Dedifferentiated amniotic fluid mesenchymal stem cell (primary cell): ENCODE results near the gene AMT.

Experiments
- DNase-seq: peaks from one replicate; pipeline ENCODE4 v3.0.0-alpha.2; 2016; ENCODE audit errors: extremely low spot score

The AMT gene

DNA sequence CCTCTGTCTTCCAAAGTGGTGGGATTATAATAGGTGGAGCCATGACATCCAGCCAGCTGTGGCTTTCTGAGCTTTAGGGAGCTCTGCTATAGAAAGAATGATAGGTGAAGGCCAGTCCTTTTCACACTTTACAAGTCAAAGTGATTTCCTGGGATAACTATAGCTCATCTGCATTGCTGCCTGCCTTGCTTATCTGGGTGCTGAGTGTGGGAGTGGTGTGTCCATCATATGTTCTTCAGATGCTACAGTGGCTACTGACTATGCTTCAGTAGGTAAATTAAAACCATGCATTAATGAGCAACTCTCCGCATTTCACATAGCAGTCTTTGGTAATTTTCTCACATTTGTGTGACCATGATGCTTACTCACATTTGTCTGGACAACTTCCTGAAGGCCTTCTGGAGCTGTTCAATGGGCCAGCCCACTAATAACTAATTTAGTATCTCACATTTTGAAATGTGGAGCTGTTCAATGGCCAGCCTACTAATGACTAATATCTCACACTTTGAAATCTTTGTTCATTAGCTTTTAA is 33.9 kb downstream of the AMT start:
- DNase-seq = no peak

DNA sequence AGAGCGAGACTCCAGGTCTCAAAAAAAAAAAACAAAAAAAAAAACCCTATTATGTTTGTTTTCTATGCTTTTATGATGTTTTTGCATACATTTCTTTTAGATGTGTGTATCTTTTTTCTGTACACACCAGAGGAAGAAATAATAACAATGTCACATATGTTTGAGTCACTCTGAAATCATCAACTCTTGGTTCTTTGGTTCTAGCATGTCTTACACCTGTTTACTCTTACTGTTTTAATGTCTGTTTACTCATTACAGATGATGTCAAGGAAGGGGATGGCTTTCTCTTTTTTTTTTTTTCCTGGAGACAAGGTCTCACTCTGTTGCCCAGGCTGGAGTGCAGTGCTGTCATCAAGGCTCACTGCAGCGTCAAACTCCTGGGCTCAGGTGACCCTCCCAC is 34.6 kb downstream of the AMT start:
- no peak for DNase-seq

DNA sequence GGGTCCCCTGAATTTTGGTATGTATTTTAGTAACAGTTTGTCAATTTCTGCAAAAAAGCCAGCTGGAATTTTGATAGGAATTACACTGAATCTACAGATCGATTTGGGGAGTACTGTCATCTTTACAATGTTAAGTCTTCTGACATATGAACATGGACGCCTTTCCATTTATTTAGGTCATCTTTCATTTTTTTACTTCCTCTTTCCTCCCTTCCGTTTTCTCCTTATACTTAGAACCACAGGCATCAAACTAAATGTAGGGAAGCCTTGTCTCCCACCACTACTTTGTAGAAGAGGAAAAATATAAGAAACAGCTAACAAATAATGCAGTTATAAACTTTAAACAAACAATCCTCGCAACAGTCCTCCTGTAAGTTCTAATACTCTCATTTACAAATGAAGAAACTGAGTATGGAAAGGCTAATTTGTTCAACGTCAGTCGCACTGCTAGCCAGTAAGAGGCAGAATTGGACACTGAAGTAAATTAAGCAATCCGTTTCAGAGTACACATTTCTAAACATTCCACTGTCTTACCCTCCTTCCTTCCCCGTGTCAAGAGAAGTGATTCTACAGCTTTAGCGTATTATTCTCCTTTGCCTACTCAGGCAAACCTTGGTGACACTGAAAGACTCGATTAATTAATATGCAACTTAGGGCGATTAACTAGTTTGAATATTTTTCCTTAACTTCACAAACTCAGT is 36.1 kb downstream of the AMT start:
- DNase-seq = no peak

DNA sequence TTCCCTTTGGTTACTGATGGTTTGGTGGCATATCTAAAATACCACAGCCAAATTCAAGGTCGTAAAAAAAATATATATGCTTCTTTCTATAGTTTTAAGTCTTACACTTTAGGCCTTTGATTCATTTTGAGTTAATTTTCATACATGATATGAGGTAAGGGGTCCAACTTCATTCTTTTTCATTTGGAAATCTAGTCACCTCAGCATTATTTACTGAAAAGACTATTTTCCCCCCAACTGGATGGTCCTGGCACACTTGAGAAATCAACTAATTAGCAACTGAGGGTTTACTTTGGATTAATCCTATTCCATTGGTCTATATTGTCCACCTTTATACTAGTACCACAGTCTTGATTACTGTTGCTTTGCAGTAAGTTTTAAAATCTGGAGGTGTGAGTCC is 36.7 kb downstream of the AMT start:
- no peak for DNase-seq

DNA sequence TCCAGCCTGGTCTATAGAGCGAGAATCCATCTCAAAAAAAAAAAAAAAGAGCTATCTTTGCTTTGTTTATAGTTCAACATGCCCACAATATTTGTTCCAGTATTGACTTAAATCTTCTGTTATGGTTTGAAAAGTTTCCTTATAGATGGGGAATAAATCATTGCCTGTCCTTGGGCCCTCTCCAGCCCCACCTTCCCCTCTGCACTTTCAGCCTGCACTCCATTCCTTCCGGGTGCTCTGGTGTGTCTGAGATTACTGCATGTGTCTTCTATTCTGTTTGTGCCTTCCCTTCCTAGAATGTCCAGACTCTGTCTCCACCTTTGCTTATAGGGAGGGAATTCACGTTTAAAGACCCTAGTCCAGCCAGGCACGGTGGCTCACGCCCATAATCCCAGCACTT is 38.9 kb downstream of the AMT start:
- DNase-seq = no peak

DNA sequence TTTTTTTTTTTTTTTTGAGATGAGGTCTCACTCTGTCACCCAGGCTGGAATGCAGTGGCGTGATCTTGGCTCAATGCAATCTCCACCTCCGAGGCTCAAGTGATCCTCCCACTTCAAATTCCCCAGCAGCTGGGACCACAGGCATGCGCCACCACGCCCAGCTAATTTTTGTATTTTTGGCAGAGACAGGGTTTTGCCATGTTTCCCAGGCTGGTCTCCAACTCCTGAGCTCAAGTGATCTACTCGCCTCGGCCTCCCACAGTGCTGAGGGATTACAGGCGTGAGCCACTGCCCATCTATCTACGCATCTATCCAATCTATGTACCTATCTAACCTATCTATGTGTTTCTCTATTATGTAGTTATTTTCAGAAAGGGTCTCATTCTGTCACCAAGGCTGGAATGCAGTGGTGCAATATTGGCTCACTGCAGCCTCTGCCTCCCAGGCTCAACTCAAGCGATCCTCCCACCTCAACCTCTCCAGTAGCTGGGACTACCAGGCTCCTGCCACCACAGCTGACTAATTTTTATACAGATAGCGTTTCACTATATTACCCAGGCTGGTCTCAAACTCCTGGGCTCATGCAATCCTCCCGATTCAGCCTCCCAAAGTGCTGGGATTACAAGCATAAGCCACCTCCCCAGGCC is 43.9 kb downstream of the AMT start:
- peak; percentile 77 for DNase-seq

DNA sequence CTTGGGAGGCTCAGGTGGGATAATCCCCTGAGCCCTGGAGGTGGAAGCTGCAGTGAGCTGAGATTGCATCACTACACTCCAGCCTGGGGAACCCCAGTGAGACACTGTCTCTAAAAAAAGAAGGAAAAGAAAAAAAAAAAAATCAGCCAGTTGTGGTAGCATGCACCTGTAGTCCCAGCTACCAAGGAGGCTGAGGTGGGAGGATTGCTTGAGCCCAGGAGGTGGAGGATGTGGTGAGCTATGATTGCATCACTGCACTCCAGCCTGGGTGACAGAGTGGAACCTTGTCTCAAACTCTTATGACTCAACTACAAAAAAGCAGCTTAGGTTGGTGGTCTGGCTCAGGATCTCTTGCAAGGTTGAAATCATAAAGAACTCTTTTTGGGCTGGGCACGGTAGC is 44.8 kb downstream of the AMT start:
- DNase-seq = peak; percentile 31

DNA sequence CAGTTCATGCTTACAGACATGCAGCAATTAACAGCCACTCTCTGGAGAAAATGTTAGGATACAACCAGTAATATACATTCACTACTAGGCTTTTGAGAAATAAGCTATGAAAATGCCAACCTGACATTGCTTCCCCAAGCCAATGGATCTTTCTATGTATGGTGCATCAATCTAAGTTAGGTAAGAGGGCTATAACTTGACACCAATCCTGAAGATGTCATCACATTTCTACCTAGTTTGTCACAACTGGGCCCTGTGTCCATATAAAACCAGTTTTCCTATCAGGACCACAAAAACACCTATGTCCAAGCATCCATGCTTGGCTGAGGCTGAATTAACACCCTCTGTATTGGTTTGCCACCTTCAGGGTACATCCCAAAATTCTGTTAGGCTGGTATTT is 50.3 kb downstream of the AMT start:
- DNase-seq = no peak

DNA sequence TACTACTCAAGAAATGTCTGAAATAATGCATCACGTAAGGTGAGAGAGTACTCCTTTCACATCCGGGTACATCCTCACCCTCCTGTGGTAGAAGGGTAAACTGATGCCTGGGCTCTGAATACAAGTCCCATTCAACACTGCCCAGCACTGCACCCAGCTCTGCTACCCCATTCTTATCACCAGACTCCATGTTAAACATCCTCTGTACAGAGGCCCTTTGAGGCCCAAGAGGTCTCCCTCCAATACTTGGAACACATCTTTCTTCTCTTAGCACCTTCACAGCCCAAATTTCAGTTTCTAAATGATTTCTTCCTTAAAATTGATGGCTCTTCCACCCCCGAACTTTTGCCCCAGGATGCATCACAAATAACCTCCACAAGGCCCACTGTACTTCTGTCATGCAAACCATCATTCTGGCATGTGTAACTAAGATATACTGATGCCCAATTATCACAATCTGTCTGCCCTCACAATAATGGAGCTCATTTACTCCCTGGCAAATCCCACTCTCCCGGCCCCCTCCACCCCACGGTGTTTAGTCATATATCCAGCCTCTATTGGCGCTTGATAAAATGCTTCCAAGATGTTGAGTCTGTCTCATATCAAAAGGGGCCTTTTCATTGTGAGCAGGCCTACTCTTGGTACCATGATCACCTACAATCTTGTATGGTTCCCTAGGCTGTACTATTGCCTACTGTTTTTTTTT is 51.5 kb downstream of the AMT start:
- DNase-seq = no peak
